Skeletal muscle cell (primary cell): ENCODE data around the gene PCED1A.
"Not testable (repeated sequence)": the region's sequence is repeated elsewhere in the genome, so short reads cannot be mapped to it uniquely, and the experiment has no call there.

Experiments
- DNase-seq: peaks from one replicate; pipeline ENCODE4 v3.0.0-alpha.2; 2010; ENCODE audit warnings: low read depth
- H3K4me3 ChIP-seq: 2 replicates; pipeline ENCODE4 v1.5.1; 2011; ENCODE audit warnings: low read depth, mild to moderate bottlenecking, control low read depth, low read length, moderate library complexity

The PCED1A gene

GRCh38 chr20:2834401-2835110, 5.9 kb downstream of the PCED1A start:
- H3K4me3 ChIP-seq, result no peak overlapping the region
- no peak for DNase-seq

- no peak for DNase-seq
Measured at GRCh38 chr20:2833761-2834160, 6.7 kb downstream of the PCED1A start.

GRCh38 chr20:2831206-2831605, 9.2 kb downstream of the PCED1A start:
- not testable (repeated sequence) for H3K4me3 ChIP-seq, DNase-seq

More at GRCh38 chr20:2833761-2834160, 6.7 kb downstream of the PCED1A start:
- H3K4me3 ChIP-seq, result no peak overlapping the region

- no peak for DNase-seq
- H3K4me3 ChIP-seq, result no peak overlapping the region
Measured at GRCh38 chr20:2829376-2829775, 11.1 kb downstream of the PCED1A start.

GRCh38 chr20:2826655-2827054, 13.8 kb downstream of the PCED1A start:
- no peak for DNase-seq
- no peak overlapping the region for H3K4me3 ChIP-seq

- H3K4me3 ChIP-seq, result no peak overlapping the region
- no peak for DNase-seq
Measured at GRCh38 chr20:2825761-2826160, 14.7 kb downstream of the PCED1A start.

GRCh38 chr20:2822073-2822472, 18.4 kb downstream of the PCED1A start:
- no peak overlapping the region for H3K4me3 ChIP-seq
- DNase-seq, result peak; percentile 31

- DNase-seq, result no peak
- H3K4me3 ChIP-seq, result no peak overlapping the region
Measured at GRCh38 chr20:2820896-2821869, 19.3 kb downstream of the PCED1A start.

- H3K4me3 ChIP-seq, result no peak overlapping the region
- peak; percentile 26 for DNase-seq
Measured at GRCh38 chr20:2820084-2820895, 20.2 kb downstream of the PCED1A start.

GRCh38 chr20:2817891-2818595, 22.4 kb downstream of the PCED1A start:
- DNase-seq, result no peak
- H3K4me3 ChIP-seq, result no peak overlapping the region

GRCh38 chr20:2817341-2817726, 23.1 kb downstream of the PCED1A start:
- H3K4me3 ChIP-seq, result no peak overlapping the region
- DNase-seq, result no peak

- no peak for DNase-seq
- H3K4me3 ChIP-seq, result no peak overlapping the region
Measured at GRCh38 chr20:2816583-2817340, 23.7 kb downstream of the PCED1A start.

GRCh38 chr20:2816030-2816582, 24.3 kb downstream of the PCED1A start, which contains the start of gene TMEM239:
Gene TMEM239, plus strand, starts transcription at chr20:2816364. Its CDS starts 191 bp downstream, at chr20:2816555.
- H3K4me3 ChIP-seq, result no peak within 1 kb of the TSS
- DNase-seq, result no peak

- no peak overlapping the region for H3K4me3 ChIP-seq
- no peak for DNase-seq
Measured at GRCh38 chr20:2815242-2815900, 25.1 kb downstream of the PCED1A start.

GRCh38 chr20:2814587-2815051, 25.8 kb downstream of the PCED1A start, which contains the start of gene C20orf141:
Gene C20orf141, plus strand, starts transcription at chr20:2814987. Its CDS starts 198 bp downstream, at chr20:2815185.
- H3K4me3 ChIP-seq, result no peak within 1 kb of the TSS
- DNase-seq, result peak; percentile 99

GRCh38 chr20:2814076-2814475, 26.4 kb downstream of the PCED1A start:
- no peak for DNase-seq
- H3K4me3 ChIP-seq, result no peak overlapping the region

GRCh38 chr20:2812189-2812588, 28.3 kb downstream of the PCED1A start:
- no peak for DNase-seq
- H3K4me3 ChIP-seq, result no peak overlapping the region
